Lower leg skin (tissue), 4 donors: ENCODE results near the gene MACROH2A2. TPM values are rescaled to one million over a fixed set of nuclear protein-coding genes. Genes with fewer than 3 reads are reported as not detected.

Source experiments
- DNase-seq, 2 donors: peaks; one replicate each; pipeline ENCODE4 v3.0.0-alpha.2; 2019; ENCODE audit warnings: low spot score in 2 of 2
- H3K4me3 ChIP-seq: fragments of 200-600 bp; sonication (generic); 2 replicates; pipeline ENCODE4 v1.5.1; 2017; ENCODE audit warnings: mild to moderate bottlenecking, low read depth; ENCODE audit not compliant: poor library complexity, severe bottlenecking
- POLR2A ChIP-seq, 2 donors: fragments of 450-650 bp; IDR thresholded peaks; one replicate each; pipeline ENCODE4 v1.6.1; 2016 to 2017; ENCODE audit warnings: antibody characterized with exemption in 2 of 2, mild to moderate bottlenecking in 1 of 2, moderate library complexity in 1 of 2
- WGBS, 2 donors: methylation state at CpG; one replicate each; pipeline ENCODE4 v1.1.5; 2018; 5-methylcytosine and 5-hydroxymethylcytosine counted together
- intact Hi-C: fragments of 100-400 bp; cut with DNase I; formaldehyde crosslinking; loops from one replicate; pipeline ENCODE4 v1.15.0; 2023; ENCODE audit warnings: low total_unique reads
- total RNA-seq, 4 donors: library from RNA; depleted of rRNA; stranded (reverse); fragments of >200 nt; gene quantifications; one replicate each; pipeline ENCODE4 v1.1.0, GENCODE V29; 2016
- TF ChIP-seq, protein P1 (sequence below), 3 donors: fragments of 450-650 bp; IDR thresholded peaks; one replicate each; pipeline ENCODE4 v1.5.1; 2016; ENCODE audit warnings: antibody characterized with exemption in 3 of 3, mild to moderate bottlenecking in 3 of 3, moderate library complexity in 2 of 3

The MACROH2A2 gene
- total RNA-seq, 4 donors from 2014 or later, result 11.0 to 15.4 (median 12.8) TPM

DNA sequence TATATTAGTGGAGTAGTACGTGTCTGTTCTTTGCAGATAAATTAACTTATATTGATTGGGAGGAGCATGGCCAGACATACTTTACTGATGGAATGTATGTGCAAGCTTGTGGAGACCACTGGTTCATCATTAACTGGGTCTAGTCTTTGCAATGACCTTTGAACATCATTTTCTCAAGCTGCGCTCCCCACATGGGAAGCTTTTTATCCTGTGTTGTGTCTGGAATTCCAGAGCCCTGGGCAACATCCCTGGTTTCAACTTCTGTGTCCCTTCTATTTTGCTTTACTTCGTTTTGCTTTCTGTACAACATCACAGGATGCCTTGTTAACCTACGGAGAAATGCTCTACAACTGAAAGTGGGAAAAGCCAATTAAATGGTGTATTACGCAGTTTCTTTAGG is 38.3 kb downstream of the MACROH2A2 start:
- intact Hi-C loops, result no loop called here
- 91 to 98% methylated on average over 5 of the region's 5 CpGs for WGBS, 2 donors
- H3K4me3 ChIP-seq, result no peak overlapping the region
- no peak for TF ChIP-seq POLR2A (IDR thresholded peaks at IDR 0.05)
- TF ChIP-seq, protein P1, sequence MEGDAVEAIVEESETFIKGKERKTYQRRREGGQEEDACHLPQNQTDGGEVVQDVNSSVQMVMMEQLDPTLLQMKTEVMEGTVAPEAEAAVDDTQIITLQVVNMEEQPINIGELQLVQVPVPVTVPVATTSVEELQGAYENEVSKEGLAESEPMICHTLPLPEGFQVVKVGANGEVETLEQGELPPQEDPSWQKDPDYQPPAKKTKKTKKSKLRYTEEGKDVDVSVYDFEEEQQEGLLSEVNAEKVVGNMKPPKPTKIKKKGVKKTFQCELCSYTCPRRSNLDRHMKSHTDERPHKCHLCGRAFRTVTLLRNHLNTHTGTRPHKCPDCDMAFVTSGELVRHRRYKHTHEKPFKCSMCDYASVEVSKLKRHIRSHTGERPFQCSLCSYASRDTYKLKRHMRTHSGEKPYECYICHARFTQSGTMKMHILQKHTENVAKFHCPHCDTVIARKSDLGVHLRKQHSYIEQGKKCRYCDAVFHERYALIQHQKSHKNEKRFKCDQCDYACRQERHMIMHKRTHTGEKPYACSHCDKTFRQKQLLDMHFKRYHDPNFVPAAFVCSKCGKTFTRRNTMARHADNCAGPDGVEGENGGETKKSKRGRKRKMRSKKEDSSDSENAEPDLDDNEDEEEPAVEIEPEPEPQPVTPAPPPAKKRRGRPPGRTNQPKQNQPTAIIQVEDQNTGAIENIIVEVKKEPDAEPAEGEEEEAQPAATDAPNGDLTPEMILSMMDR (IDR thresholded peaks at IDR 0.05), result peak in 1 of 3 donors; percentile 44
- no peak for DNase-seq

DNA sequence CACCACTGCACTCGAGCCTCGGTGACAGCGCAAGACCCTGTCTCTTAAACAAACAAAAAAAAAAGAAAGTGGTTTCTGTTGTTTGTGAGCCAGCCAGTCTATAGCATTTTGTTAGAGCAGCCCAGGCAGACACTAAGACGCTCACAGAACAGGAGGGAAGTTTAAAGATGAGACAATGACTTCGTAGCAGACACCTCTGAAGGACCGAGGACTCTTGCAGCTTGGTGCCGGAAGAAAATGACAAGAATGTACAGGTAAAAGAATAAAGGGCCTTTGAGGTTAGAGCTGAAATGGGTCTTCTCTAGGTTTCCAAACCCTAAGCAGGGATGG is 39.7 kb downstream of the MACROH2A2 start:
- no peak overlapping the region for H3K4me3 ChIP-seq
- TF ChIP-seq, protein P1 (IDR thresholded peaks at IDR 0.05), result no peak
- TF ChIP-seq POLR2A (IDR thresholded peaks at IDR 0.05), result no peak
- WGBS, 2 donors, result 95 to 96% methylated on average over 7 of the region's 7 CpGs
- intact Hi-C loops, result no loop called here
- no peak for DNase-seq

DNA sequence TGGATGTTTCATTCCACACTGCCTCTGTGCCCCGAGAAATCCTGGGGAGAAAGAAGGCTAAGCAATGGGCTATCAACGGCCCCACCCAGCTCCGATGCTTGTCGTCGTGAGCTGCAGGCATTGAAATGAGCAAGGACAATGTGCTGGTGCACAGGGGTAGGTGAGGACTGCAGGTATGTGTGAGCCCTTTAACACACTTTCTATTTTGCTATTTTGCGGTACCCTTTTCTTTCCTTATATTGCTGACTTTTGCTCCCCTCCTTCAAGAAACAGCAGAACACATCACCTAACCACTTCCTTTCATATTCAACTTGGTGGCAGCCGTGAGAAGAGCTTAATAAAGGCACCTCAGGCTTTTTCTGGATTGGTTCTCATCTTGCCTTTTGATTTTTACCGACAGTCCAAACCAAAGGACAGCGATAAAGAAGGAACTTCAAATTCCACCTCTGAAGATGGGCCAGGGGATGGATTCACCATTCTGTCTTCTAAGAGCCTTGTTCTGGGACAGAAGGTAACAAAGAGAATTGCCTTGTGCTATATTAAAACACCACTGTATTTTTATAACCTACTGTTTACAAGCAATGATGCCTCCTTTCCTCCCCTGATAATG is 40.8 kb downstream of the MACROH2A2 start:
- WGBS, 2 donors, result 88 to 91% methylated on average over 9 of the region's 9 CpGs
- DNase-seq, result no peak
- intact Hi-C loops, result no loop called here
- H3K4me3 ChIP-seq, result no peak overlapping the region
- no peak for TF ChIP-seq POLR2A (IDR thresholded peaks at IDR 0.05)
- TF ChIP-seq, protein P1 (IDR thresholded peaks at IDR 0.05), result no peak

DNA sequence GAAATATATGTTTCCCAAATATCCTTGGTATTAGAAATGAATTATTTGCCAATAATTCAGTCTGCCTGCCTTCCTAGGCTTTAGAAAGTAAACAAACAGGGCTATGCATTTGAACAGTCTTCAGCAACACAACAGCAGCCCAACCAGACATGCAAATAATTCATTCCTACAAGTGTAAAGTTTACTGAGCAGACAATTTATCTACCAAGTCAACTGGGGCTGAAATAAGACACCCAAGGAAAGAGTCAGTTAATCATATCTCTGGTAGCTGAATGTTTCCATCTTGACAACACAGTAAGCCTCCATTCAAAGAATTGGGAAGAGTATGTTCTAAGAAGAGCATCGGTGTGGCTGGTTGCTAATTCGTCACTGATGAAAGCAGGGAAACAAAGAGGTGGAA is 41.6 kb downstream of the MACROH2A2 start:
- TF ChIP-seq, protein P1 (IDR thresholded peaks at IDR 0.05), result no peak
- no peak for TF ChIP-seq POLR2A (IDR thresholded peaks at IDR 0.05)
- DNase-seq, result no peak
- intact Hi-C loops, result no loop called here
- WGBS, 2 donors, result 80 to 89% methylated on average over 2 of the region's 2 CpGs
- H3K4me3 ChIP-seq, result no peak overlapping the region

DNA sequence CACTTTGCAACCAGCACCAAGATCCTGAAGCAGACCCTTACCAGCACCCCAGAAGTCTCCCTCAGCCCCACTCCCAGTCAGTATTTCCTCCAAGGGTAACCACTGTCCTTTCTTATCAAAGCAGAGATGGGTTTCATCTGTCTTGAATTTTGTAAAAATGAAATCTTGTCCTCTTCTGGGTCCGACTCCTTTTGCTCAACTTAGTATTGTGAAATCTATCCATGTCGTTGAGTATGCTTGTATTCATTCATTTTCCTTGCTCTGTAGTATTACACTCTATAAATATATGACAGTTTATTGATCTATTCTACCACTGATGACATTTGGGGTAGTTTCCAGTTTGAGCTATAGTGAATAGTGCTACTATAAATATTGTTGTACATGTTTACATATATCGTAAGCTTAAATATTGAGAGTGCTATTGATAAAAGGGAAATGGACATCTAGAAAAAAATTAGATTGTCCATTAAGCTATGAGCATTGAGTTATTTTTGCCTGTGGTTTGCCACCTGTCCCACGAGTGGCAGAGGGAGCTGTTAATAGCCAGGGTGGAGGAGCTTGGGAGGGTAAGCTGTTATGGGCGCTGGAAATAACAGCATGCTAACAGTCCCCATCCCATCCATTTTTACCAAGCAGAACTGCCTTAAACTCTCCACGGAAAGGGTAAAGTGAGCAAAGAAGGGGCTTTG is 43.5 kb downstream of the MACROH2A2 start:
- no peak overlapping the region for H3K4me3 ChIP-seq
- DNase-seq, result peak in 1 of 2 donors; percentile 3
- WGBS, 2 donors, result 89 to 93% methylated on average over 6 of the region's 6 CpGs
- intact Hi-C loops, result no loop called here
- TF ChIP-seq, protein P1 (IDR thresholded peaks at IDR 0.05), result no peak
- no peak for TF ChIP-seq POLR2A (IDR thresholded peaks at IDR 0.05)
